Measurements from ENCODE around the gene MTMR2.
"Not testable (repeated sequence)": the region's sequence is repeated elsewhere in the genome, so short reads cannot be mapped to it uniquely, and the experiment has no call there.

MTMR2 gene

GRCh38 chr11:95831198-95831883 is 92.6 kb downstream of the MTMR2 start:
- DNase-seq (ENCODE audit: extremely low spot score): no peak
- ChIA-PET POLR2A (no interaction called here), CTCF (no interaction called here)
- TF ChIP-seq TARDBP (IDR thresholded peaks at IDR 0.05) (no peak), ELF4 (IDR thresholded peaks at IDR 0.05) (no peak), NFRKB (IDR thresholded peaks at IDR 0.05) (no peak), SUZ12 (IDR thresholded peaks at IDR 0.05) (no peak), FOXK2 (IDR thresholded peaks at IDR 0.05) (no peak), HDGF (IDR thresholded peaks at IDR 0.05; ENCODE audit: borderline replicate concordance) (no peak), L3MBTL2 (conservative IDR thresholded peaks at IDR 0.05) (no peak), CTBP1 (IDR thresholded peaks at IDR 0.05; ENCODE audit: borderline replicate concordance) (no peak), LEF1 (IDR thresholded peaks at IDR 0.05; ENCODE audit: borderline replicate concordance) (no peak), BHLHE40 (IDR thresholded peaks at IDR 0.05; ENCODE audit: borderline replicate concordance) (no peak), ZNF384 (IDR thresholded peaks at IDR 0.05) (no peak), SP1 (IDR thresholded peaks at IDR 0.05) (no peak)
- TF ChIP-seq, protein P1, sequence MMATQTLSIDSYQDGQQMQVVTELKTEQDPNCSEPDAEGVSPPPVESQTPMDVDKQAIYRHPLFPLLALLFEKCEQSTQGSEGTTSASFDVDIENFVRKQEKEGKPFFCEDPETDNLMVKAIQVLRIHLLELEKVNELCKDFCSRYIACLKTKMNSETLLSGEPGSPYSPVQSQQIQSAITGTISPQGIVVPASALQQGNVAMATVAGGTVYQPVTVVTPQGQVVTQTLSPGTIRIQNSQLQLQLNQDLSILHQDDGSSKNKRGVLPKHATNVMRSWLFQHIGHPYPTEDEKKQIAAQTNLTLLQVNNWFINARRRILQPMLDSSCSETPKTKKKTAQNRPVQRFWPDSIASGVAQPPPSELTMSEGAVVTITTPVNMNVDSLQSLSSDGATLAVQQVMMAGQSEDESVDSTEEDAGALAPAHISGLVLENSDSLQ (IDR thresholded peaks at IDR 0.05): no peak

GRCh38 chr11:95829580-95830259 is 94.2 kb downstream of the MTMR2 start:
- TF ChIP-seq CTBP1 (IDR thresholded peaks at IDR 0.05; ENCODE audit: borderline replicate concordance) (no peak), L3MBTL2 (conservative IDR thresholded peaks at IDR 0.05) (no peak), FOXM1 (IDR thresholded peaks at IDR 0.05; ENCODE audit: borderline replicate concordance) (no peak), SP1 (IDR thresholded peaks at IDR 0.05) (no peak), FOXK2 (IDR thresholded peaks at IDR 0.05) (no peak)
- TF ChIP-seq, protein P1 (IDR thresholded peaks at IDR 0.05): no peak
- ChIA-PET POLR2A (interaction anchor here (0.8 kb wide), 1 partner anchor 39 kb away, joined by 4 read pairs; the partner anchor contains the start of gene CEP57), CTCF (no interaction called here)
- DNase-seq (ENCODE audit: extremely low spot score): no peak

DNA sequence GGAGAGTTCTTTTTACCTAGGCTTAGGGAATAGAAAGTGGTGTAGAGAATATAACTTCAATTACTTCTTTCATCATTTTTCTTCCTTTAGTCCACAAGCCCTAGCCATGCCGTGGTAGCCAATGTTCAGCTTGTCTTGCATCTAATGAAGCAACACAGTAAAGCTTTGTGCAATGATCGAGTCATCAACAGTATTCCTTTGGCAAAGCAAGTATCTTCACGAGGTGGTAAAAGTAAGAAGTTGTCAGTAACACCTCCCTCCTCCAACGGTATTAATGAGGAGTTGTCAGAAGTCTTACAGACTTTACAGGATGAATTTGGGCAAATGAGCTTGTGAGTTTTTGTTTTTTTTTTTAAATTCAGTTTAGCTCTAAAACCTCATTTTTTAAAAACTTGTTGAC is 96.2 kb downstream of the MTMR2 start:
- no peak for DNase-seq (ENCODE audit: extremely low spot score)
- TF ChIP-seq ZNF384 (IDR thresholded peaks at IDR 0.05) (no peak), BHLHE40 (IDR thresholded peaks at IDR 0.05; ENCODE audit: borderline replicate concordance) (no peak), ARNT (IDR thresholded peaks at IDR 0.05) (no peak), FOXK2 (IDR thresholded peaks at IDR 0.05) (no peak), TARDBP (IDR thresholded peaks at IDR 0.05) (no peak)
- CTCF ChIA-PET: no interaction called here
- POLR2A ChIA-PET: no interaction called here

GRCh38 chr11:95821640-95822039 is 102.3 kb downstream of the MTMR2 start:
- ChIA-PET CTCF (no interaction called here), POLR2A (no interaction called here)
- no peak for DNase-seq (ENCODE audit: extremely low spot score)
- TF ChIP-seq TARDBP (IDR thresholded peaks at IDR 0.05): no peak
- TF ChIP-seq BHLHE40 (IDR thresholded peaks at IDR 0.05; ENCODE audit: borderline replicate concordance): no peak
- no peak for TF ChIP-seq ZNF384 (IDR thresholded peaks at IDR 0.05)
- no peak for TF ChIP-seq SUZ12 (IDR thresholded peaks at IDR 0.05)
- TF ChIP-seq L3MBTL2 (conservative IDR thresholded peaks at IDR 0.05): no peak
- no peak for TF ChIP-seq FOXA1 (IDR thresholded peaks at IDR 0.05)
- no peak for TF ChIP-seq ELF4 (IDR thresholded peaks at IDR 0.05)
- TF ChIP-seq FOXM1 (IDR thresholded peaks at IDR 0.05; ENCODE audit: borderline replicate concordance): no peak
- no peak for TF ChIP-seq LEF1 (IDR thresholded peaks at IDR 0.05; ENCODE audit: borderline replicate concordance)
- TF ChIP-seq, protein P1 (IDR thresholded peaks at IDR 0.05): no peak

DNA sequence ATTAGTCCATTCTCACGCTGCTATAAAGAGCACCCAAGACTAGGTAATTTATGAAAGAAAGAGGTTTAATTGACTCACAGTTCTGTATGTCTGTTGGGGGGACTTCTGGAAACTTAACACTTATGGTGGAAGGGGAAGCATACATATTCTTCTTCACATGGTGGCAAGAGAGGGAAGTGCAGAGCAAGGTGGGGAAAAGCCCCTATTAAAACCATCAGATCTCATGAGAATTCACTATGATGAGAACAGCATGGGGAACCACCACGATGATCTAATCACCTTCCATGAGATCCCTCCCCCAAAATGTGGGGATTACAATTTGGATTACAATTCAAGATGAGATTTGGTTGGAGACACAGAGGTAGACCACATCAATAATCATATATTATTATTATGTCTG is 107.9 kb downstream of the MTMR2 start:
- ChIA-PET POLR2A (no interaction called here), CTCF (no interaction called here)
- DNase-seq (ENCODE audit: extremely low spot score): no peak
- TF ChIP-seq ARNT (IDR thresholded peaks at IDR 0.05) (no peak), L3MBTL2 (conservative IDR thresholded peaks at IDR 0.05) (no peak), HDGF (IDR thresholded peaks at IDR 0.05; ENCODE audit: borderline replicate concordance) (no peak), SP1 (IDR thresholded peaks at IDR 0.05) (no peak), FOXM1 (IDR thresholded peaks at IDR 0.05; ENCODE audit: borderline replicate concordance) (no peak), LEF1 (IDR thresholded peaks at IDR 0.05; ENCODE audit: borderline replicate concordance) (no peak), TARDBP (IDR thresholded peaks at IDR 0.05) (no peak), ZNF384 (IDR thresholded peaks at IDR 0.05) (no peak), NFRKB (IDR thresholded peaks at IDR 0.05) (no peak), CTBP1 (IDR thresholded peaks at IDR 0.05; ENCODE audit: borderline replicate concordance) (no peak), ELF4 (IDR thresholded peaks at IDR 0.05) (no peak), SUZ12 (IDR thresholded peaks at IDR 0.05) (no peak), FOXK2 (IDR thresholded peaks at IDR 0.05) (no peak), FOXA1 (IDR thresholded peaks at IDR 0.05) (no peak)
- TF ChIP-seq, protein P1 (IDR thresholded peaks at IDR 0.05): no peak

DNA sequence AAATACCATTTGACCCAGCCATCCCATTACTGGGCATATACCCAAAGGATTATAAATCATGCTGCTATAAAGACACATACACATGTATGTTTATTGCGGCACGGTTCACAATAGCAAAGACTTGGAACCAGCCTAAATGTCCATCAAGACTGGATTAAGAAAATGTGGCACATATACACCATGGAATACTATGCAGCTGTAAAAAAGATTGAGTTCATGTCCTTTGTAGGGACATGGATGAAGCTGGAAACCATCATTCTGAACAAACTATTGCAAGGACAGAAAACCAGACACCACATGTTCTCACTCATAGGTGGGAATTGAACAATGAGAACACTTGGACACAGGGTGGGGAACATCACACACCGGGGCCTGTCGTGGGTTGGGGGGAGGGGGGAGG is 112.9 kb downstream of the MTMR2 start:
- POLR2A ChIA-PET; CTCF ChIA-PET; DNase-seq (ENCODE audit: extremely low spot score): not testable (repeated sequence)

- POLR2A ChIA-PET; DNase-seq (ENCODE audit: extremely low spot score); CTCF ChIA-PET: not testable (repeated sequence)
Observed at GRCh38 chr11:95806464-95806863, 117.4 kb downstream of the MTMR2 start.
